K562 (cell line): ENCODE measurements around the gene FASN. TPM values are rescaled to one million over a fixed set of nuclear protein-coding genes. Genes with fewer than 3 reads are reported as not detected.

ENCODE experiments used
- BCL6 ChIP-seq: fragments of 250-450 bp; sonication (Bioruptor Pico); IDR thresholded peaks from 2 replicates; pipeline ENCODE4 v1.4.0; 2020
- ESRRA ChIP-seq: fragments of 450-650 bp; IDR thresholded peaks from 2 replicates; pipeline ENCODE4 v1.6.1; 2014; ENCODE audit warnings: low read depth, mild to moderate bottlenecking, moderate library complexity, borderline replicate concordance
- GTF2A2 ChIP-seq: IDR thresholded peaks from 2 replicates; pipeline ENCODE4 v1.6.1; 2016; ENCODE audit warnings: mild to moderate bottlenecking, missing genetic modification characterization, missing compliant biosample characterization
- HDAC6 ChIP-seq: IDR thresholded peaks from 2 replicates; pipeline ENCODE4 v1.6.1; 2012; ENCODE audit warnings: low read depth, mild to moderate bottlenecking, control low read depth, inconsistent platforms, low read length, moderate library complexity
- KLF13 ChIP-seq: fragments of 450-650 bp; IDR thresholded peaks from 2 replicates; pipeline ENCODE4 v1.6.1; 2016; ENCODE audit warnings: missing genetic modification characterization, low read depth, mild to moderate bottlenecking, missing compliant biosample characterization, moderate library complexity, borderline replicate concordance
- MED1 ChIP-seq: sonication (generic); formaldehyde crosslinking; IDR thresholded peaks from 2 replicates; pipeline ENCODE4 v1.8.1; 2023; ENCODE audit warnings: missing genetic modification reagents, borderline replicate concordance
- MTA3 ChIP-seq: fragments of 450-650 bp; formaldehyde crosslinking; IDR thresholded peaks from 2 replicates; pipeline ENCODE4 v1.6.1; 2017; ENCODE audit warnings: mild to moderate bottlenecking, borderline replicate concordance
- NR4A1 ChIP-seq, 2 experiments: fragments of 250-450 bp in 1 of 2; fragments of 450-650 bp in 1 of 2; sonication (Bioruptor Pico) in 1 of 2; IDR thresholded peaks; 2 replicates each; pipeline versions ENCODE4 v1.4.0 to v1.6.1; 2016 to 2020; ENCODE audit warnings: mild to moderate bottlenecking in 2 of 2, missing compliant biosample characterization in 1 of 2, missing genetic modification characterization in 1 of 2, moderate library complexity in 1 of 2
- OTX1 ChIP-seq: fragments of 450-650 bp; formaldehyde crosslinking; IDR thresholded peaks from 2 replicates; pipeline ENCODE4 v1.4.0; 2022; ENCODE audit warnings: mild to moderate bottlenecking
- POLR2G ChIP-seq: fragments of 200-400 bp; formaldehyde crosslinking; IDR thresholded peaks from 2 replicates; pipeline ENCODE4 v1.6.1; 2017; ENCODE audit warnings: low read depth, mild to moderate bottlenecking, antibody characterized with exemption, low read length, moderate library complexity
- RFX1 ChIP-seq: fragments of 450-650 bp; IDR thresholded peaks from 2 replicates; pipeline ENCODE4 v1.6.1; 2016; ENCODE audit warnings: mild to moderate bottlenecking, moderate library complexity
- RNF2 ChIP-seq: sonication (generic); IDR thresholded peaks from 2 replicates; pipeline ENCODE4 v1.6.1; 2016
- SMARCA4 ChIP-seq: fragments of 450-650 bp; IDR thresholded peaks from 2 replicates; pipeline ENCODE4 v1.6.1; 2016
- TAF1 ChIP-seq: IDR thresholded peaks from 2 replicates; pipeline ENCODE4 v1.6.1; 2011; ENCODE audit warnings: mild to moderate bottlenecking, low read length, moderate library complexity; ENCODE audit not compliant: insufficient read depth, control insufficient read depth, severe bottlenecking; ENCODE audit errors: extremely low read depth
- ZNF121 ChIP-seq: sonication (generic); formaldehyde crosslinking; conservative IDR thresholded peaks from 2 replicates; pipeline ENCODE4 v1.8.0; 2022; ENCODE audit warnings: missing genetic modification reagents
- ZNF253 ChIP-seq: fragments of 250-450 bp; sonication (Bioruptor Pico); conservative IDR thresholded peaks from 2 replicates; pipeline ENCODE4 v1.6.1; 2021; ENCODE audit warnings: mild to moderate bottlenecking
- ZNF79 ChIP-seq: fragments of 250-450 bp; sonication (Bioruptor Pico); IDR thresholded peaks from 2 replicates; pipeline ENCODE4 v1.4.0; 2020; ENCODE audit warnings: low read depth, mild to moderate bottlenecking, moderate library complexity
- polyA plus RNA-seq, 8 experiments: library from polyadenylated mRNA; depleted of rRNA in 4 of 8; stranded (reverse) in 5 of 8; unstranded in 3 of 8; fragments of >200 nt; fragmentation: Nextera tagmentation in 2 of 8; fragmentation: Illumina TruSeq in 1 of 8; extraction: Ambion mirVana in 2 of 8; extraction: Trizol in 1 of 8; gene quantifications; 2 replicates each; pipeline versions ENCODE4 v1.2.1 to v1.2.3, GENCODE V29; 2011 to 2014; ENCODE audit warnings: inconsistent platforms in 1 of 8, missing spikeins in 1 of 8
- total RNA-seq, 7 experiments: library from RNA; depleted of rRNA in 6 of 7; stranded (reverse); fragments of >200 nt in 6 of 7; fragmentation: Illumina TruSeq in 2 of 7; extraction: Trizol in 2 of 7; gene quantifications; 2 replicates each; pipeline versions ENCODE4 v1.2.1 to v1.2.3, GENCODE V29; 2011 to 2021; ENCODE audit warnings: low replicate concordance in 1 of 7
- TF ChIP-seq, protein P1 (sequence below): fragments of 250-450 bp; sonication (Bioruptor Pico); IDR thresholded peaks from 2 replicates; pipeline ENCODE4 v1.5.0; 2022; ENCODE audit warnings: mild to moderate bottlenecking
- TF ChIP-seq, protein P2 (sequence below): sonication (generic); formaldehyde crosslinking; IDR thresholded peaks from 2 replicates; pipeline ENCODE4 v1.8.0; 2023; ENCODE audit warnings: mild to moderate bottlenecking, missing genetic modification reagents
- TF ChIP-seq, protein P3 (sequence below): conservative IDR thresholded peaks from 2 replicates; pipeline ENCODE4 v1.6.1; 2011; ENCODE audit warnings: low read depth, mild to moderate bottlenecking, low read length; ENCODE audit not compliant: control insufficient read depth

Gene FASN
- total and polyA plus RNA-seq, 9 of the 15 experiments (the other 6 are each of a cell fraction or from before 2014, with no cell fraction given): 0.15 to 663 (median 49.9) TPM

- TF ChIP-seq RFX1: no peak
- TF ChIP-seq, protein P1, sequence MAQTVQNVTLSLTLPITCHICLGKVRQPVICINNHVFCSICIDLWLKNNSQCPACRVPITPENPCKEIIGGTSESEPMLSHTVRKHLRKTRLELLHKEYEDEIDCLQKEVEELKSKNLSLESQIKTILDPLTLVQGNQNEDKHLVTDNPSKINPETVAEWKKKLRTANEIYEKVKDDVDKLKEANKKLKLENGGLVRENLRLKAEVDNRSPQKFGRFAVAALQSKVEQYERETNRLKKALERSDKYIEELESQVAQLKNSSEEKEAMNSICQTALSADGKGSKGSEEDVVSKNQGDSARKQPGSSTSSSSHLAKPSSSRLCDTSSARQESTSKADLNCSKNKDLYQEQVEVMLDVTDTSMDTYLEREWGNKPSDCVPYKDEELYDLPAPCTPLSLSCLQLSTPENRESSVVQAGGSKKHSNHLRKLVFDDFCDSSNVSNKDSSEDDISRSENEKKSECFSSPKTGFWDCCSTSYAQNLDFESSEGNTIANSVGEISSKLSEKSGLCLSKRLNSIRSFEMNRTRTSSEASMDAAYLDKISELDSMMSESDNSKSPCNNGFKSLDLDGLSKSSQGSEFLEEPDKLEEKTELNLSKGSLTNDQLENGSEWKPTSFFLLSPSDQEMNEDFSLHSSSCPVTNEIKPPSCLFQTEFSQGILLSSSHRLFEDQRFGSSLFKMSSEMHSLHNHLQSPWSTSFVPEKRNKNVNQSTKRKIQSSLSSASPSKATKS (CRISPR knock-in tag): no peak
- peak; percentile 70 for TF ChIP-seq POLR2G
- TF ChIP-seq ZNF79 (CRISPR knock-in tag): no peak
- no peak for TF ChIP-seq ZNF253 (CRISPR knock-in tag)
- TF ChIP-seq, protein P2, sequence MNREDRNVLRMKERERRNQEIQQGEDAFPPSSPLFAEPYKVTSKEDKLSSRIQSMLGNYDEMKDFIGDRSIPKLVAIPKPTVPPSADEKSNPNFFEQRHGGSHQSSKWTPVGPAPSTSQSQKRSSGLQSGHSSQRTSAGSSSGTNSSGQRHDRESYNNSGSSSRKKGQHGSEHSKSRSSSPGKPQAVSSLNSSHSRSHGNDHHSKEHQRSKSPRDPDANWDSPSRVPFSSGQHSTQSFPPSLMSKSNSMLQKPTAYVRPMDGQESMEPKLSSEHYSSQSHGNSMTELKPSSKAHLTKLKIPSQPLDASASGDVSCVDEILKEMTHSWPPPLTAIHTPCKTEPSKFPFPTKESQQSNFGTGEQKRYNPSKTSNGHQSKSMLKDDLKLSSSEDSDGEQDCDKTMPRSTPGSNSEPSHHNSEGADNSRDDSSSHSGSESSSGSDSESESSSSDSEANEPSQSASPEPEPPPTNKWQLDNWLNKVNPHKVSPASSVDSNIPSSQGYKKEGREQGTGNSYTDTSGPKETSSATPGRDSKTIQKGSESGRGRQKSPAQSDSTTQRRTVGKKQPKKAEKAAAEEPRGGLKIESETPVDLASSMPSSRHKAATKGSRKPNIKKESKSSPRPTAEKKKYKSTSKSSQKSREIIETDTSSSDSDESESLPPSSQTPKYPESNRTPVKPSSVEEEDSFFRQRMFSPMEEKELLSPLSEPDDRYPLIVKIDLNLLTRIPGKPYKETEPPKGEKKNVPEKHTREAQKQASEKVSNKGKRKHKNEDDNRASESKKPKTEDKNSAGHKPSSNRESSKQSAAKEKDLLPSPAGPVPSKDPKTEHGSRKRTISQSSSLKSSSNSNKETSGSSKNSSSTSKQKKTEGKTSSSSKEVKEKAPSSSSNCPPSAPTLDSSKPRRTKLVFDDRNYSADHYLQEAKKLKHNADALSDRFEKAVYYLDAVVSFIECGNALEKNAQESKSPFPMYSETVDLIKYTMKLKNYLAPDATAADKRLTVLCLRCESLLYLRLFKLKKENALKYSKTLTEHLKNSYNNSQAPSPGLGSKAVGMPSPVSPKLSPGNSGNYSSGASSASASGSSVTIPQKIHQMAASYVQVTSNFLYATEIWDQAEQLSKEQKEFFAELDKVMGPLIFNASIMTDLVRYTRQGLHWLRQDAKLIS (CRISPR knock-in tag): 0 out of 2 replicates have a peak, but pooled peaks have one; percentile 64
- no peak for TF ChIP-seq BCL6
- no peak for TF ChIP-seq KLF13 (tag)
- TF ChIP-seq, protein P3, sequence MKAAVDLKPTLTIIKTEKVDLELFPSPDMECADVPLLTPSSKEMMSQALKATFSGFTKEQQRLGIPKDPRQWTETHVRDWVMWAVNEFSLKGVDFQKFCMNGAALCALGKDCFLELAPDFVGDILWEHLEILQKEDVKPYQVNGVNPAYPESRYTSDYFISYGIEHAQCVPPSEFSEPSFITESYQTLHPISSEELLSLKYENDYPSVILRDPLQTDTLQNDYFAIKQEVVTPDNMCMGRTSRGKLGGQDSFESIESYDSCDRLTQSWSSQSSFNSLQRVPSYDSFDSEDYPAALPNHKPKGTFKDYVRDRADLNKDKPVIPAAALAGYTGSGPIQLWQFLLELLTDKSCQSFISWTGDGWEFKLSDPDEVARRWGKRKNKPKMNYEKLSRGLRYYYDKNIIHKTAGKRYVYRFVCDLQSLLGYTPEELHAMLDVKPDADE: no peak
- no peak for TF ChIP-seq RNF2
- no peak for TF ChIP-seq ZNF121
- TF ChIP-seq SMARCA4: no peak
- no peak for TF ChIP-seq NR4A1 (CRISPR knock-in tag; IDR thresholded peaks at IDR 0.05)
- no peak for TF ChIP-seq NR4A1 (tag; IDR thresholded peaks at IDR 0.05)
- no peak for TF ChIP-seq HDAC6
- TF ChIP-seq MED1 (CRISPR knock-in tag): no peak
- no peak for TF ChIP-seq MTA3
- no peak for TF ChIP-seq OTX1 (CRISPR knock-in tag)
- no peak for TF ChIP-seq ESRRA
- TF ChIP-seq TAF1: peak; percentile 6
- no peak for TF ChIP-seq GTF2A2
These were observed 21.0 kb downstream of the FASN start (continued) for GRCh38 chr17:82076785-82077591.
